GM19324 (cell line): ENCODE data around the gene CRYAB.
"Not testable (repeated sequence)": the region's sequence is repeated elsewhere in the genome, so short reads cannot be mapped to it uniquely, and the experiment has no call there.

Experiments
- ATAC-seq: cut with Tn5 transposase; IDR thresholded peaks from one replicate; pipeline ENCODE4 v1.9.1; 2021; ENCODE audit warnings: mild to moderate bottlenecking, moderate library complexity; ENCODE audit not compliant: unreplicated experiment, low FRiP score

Gene CRYAB

GRCh38 chr11:111910676-111911562, 651 bp downstream of the CRYAB start:
- no peak for ATAC-seq

- ATAC-seq, result no peak
Measured at GRCh38 chr11:111909378-111909777, 2.2 kb downstream of the CRYAB start.

DNA sequence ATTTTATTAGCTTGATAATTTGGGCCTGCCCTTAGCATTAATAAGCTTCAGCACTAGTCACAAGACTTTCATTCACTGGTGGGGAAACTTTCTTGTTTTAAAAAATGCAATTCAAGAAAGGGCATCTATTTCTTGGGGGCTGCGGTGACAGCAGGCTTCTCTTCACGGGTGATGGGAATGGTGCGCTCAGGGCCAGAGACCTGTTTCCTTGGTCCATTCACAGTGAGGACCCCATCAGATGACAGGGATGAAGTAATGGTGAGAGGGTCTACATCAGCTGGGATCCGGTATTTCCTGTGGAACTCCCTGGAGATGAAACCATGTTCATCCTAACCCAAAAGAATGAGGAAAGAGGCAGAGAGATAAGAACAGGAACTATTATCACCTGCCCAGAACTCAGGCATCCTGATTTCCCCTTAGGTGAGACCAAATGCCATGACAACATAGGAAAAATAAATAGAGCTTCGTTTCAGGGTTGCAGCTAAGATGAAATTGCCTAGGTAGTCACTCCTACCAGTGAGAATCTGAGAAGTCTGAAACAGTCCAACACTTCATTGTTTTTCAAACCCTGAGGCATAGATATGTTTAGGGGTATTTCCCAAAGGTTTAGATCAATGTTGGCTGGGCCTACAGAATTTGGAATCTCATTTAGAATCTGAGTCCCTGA, 2.8 kb downstream of the CRYAB start:
- ATAC-seq, result no peak

DNA sequence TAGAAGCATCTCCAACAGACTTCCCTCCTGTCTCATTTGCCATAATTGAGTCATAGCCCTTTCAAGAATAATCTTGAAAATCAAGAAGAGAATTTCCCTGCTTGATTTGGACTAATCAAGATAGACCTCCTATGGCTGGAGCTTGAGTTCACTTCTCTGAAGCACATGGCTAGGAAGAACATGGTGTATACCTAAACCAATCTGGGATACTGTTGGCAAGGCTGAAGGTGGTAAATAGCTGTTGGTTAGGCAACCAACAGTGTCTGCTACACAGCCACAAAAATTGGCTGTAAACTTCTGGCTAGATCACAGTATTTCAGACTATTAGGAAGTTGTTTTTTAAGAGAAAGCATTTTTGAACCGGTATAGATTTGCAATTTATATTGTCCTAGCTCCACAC, 4.9 kb downstream of the CRYAB start:
- no peak for ATAC-seq

DNA sequence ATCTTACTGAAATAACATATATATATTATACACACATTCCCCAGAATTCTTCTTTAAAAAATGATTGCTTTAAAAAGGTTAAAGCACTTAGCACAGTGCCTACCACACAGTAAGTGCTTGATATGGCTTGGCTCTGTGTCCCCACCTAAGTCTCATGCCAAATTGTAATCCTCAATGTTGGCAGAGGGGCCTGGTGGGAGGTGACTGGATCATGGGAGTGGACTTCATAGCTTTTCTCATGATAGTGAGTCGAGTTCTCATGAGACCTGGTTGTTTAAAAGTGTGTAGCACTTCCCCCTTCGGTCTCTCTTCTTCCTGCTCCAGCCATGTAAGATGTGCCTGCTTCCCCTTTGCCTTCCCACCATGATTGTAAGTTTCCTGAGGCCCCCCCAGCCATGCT, 6.2 kb downstream of the CRYAB start:
- ATAC-seq, result no peak

DNA sequence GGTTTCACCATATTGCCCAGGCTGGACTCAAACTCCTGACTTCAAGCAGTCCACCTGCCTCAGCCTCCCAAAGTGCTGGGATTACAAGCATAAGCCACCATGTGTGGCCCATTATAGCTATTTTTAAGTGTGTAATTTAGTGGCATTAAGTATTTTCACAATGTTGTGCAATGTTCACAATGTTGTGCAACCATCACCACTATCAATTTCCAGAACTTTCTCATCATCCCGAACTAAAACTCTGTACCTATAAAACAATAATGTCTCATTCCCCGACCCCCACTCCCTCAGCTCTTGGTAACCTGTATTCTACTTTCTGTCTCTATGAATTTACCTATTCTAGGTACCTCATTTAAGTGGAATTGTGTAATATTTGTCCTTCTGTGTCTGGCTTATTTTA, 24.7 kb downstream of the CRYAB start:
- ATAC-seq, result no peak

- ATAC-seq, result no peak
Measured at GRCh38 chr11:111886032-111886431, 25.5 kb downstream of the CRYAB start.

DNA sequence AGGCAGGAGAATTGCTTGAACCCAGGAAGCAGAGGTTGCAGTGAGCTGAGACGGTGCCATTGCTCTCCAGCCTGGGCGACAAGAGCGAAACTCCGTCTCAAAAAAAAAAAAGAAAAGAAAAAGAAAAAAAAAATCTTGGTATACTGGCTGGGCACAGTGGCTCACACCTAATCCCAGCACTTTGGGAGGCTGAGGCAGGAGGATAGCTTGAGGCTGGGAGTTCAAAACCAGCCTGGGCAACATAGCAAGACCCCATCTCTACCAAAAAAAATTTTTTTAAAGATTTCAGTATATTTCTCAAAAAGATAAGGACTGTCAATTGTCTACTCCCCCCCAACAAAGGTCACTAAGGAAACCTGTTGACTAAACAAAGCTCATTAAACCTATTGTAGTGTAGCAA, 26.5 kb downstream of the CRYAB start:
- not testable (repeated sequence) for ATAC-seq

DNA sequence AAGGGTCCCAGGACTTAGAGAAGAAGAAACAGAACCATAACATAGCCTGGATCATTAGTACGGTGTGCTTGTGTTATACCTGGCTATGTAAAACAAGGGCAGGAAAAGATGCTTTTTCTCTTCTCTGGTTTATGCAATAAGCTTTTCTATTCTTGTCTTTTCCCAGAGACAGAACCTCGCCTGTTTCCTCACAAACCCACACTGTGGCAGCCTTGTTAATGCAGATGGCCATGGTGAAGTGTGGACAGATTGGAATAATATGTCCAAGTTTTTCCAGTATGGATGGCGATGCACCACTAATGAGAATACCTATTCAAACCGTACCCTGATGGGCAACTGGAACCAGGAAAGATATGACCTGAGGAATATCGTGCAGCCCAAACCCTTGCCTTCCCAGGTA, 29.4 kb downstream of the CRYAB start:
- no peak for ATAC-seq

DNA sequence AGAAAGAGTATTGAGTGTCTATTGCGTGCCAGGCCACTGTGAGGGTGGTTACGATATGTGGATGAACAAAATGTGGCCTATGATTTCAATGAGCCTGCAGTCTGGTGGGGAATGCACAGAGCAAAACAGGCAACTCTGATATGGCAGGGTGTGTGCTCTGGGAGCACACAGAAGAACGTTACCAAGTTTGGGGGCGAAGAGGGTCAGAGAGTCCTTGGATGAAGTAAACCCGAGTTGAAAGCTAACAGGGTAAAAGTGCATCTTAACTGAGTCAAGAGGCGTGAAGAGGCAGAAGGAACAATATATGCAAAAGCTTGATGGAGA, 32.0 kb downstream of the CRYAB start:
- no peak for ATAC-seq

GRCh38 chr11:111878849-111879636, 32.5 kb downstream of the CRYAB start, which contains the start of the genes CFAP68 and FDXACB1:
Gene CFAP68, plus strand, starts transcription at chr11:111879541. Its CDS starts 20 bp downstream, at chr11:111879561.
Gene FDXACB1, minus strand, starts transcription at chr11:111879165. Its CDS starts 33 bp downstream, at chr11:111879132.
- peak; percentile 94 for ATAC-seq

GRCh38 chr11:111878385-111878848, 33.2 kb downstream of the CRYAB start:
- no peak for ATAC-seq

DNA sequence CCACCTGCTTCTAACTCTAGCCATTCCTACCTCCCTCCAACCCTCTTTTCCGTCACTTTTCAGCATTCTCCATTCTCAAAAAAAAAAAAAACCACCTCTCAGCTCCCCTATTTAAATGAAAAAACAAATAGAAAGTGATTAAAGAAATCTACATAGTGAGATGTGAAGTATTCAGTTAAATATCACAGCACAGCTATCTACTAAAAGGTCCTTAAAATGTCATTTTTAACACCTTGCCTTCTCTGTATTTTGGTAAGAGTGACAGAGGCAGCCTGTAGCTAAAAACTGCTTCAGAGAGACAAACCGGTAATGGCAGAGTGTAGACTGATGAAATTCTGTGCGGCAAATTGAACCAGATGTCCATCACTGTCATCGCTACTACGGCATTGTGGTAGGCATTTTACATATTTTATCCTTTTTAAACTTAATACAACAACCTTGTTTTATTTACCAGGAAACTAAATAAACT, 39.8 kb downstream of the CRYAB start:
- no peak for ATAC-seq

- peak; percentile 93 for ATAC-seq
Measured at GRCh38 chr11:111870886-111871692, 40.5 kb downstream of the CRYAB start, which contains the start of gene ALG9. Gene ALG9, minus strand, starts transcription at chr11:111871581. Its CDS starts 99 bp downstream, at chr11:111871482.

- no peak for ATAC-seq
Measured at GRCh38 chr11:111870522-111870885, 41.1 kb downstream of the CRYAB start.

- ATAC-seq, result no peak
Measured at GRCh38 chr11:111870113-111870512, 41.5 kb downstream of the CRYAB start.

GRCh38 chr11:111860257-111860656, 51.3 kb downstream of the CRYAB start:
- no peak for ATAC-seq
